K562 (cell line): ENCODE data around the gene ANKRD44. TPM values are rescaled to one million over a fixed set of nuclear protein-coding genes. Genes with fewer than 3 reads are reported as not detected.

Experiments
- ATAC-seq: fragments of 200-7000 bp; cut with Tn5 transposase; 3 replicates; pipeline ENCODE4 v1.9.1; 2020; ENCODE audit warnings: moderate library complexity
- BruUV-seq: library from RNA; stranded (reverse); fragments of 400-500 nt; replicated peaks from 2 replicates; lab custom pipeline; 2021; lab: Mats Ljungman, UMichigan
- CTCF ChIA-PET: fragments of 300-600 bp; formaldehyde crosslinking; extraction: SDS; loops from one replicate; lab custom pipeline; 2021; ENCODE audit warnings: low intra/inter-chr PET ratio; lab: Yijun Ruan, JAX
- POLR2A ChIA-PET: fragments of 300-600, 350-650 bp; sonication (Branson Sonifier 250); formaldehyde crosslinking; extraction: SDS; loops from one replicate; lab custom pipeline; 2021; ENCODE audit warnings: antibody characterized with exemption, inconsistent platforms; lab: Yijun Ruan, JAX
- DNase-seq, 4 experiments: peaks; one replicate each; pipeline versions ENCODE4 v3.0.0 to v3.0.0-alpha.2; 2011 to 2018; ENCODE audit warnings: low spot score in 3 of 4, mixed read lengths in 3 of 4; ENCODE audit errors: extremely low read depth in 1 of 4
- FAIRE-seq: peaks from 2 replicates; lab custom pipeline; 2011; peaks lifted over from hg19 to GRCh38; lab: Jason Lieb, UNC
- H2AFZ ChIP-seq: 2 replicates; pipeline ENCODE4 v1.6.0; 2011; ENCODE audit warnings: low read depth, low read length, control low read depth, inconsistent platforms
- H3K27ac ChIP-seq: fragments of 200-600 bp; 3 replicates; pipeline ENCODE4 v1.8.0; 2011; ENCODE audit warnings: low read depth, mild to moderate bottlenecking, control low read depth, inconsistent platforms, low read length, moderate library complexity, mixed read lengths; ENCODE audit errors: extremely low read depth
- H3K27me3 ChIP-seq, 2 experiments: fragments of 300-600 bp in 1 of 2; 2 replicates in 1 of 2; 3 replicates in 1 of 2; pipeline versions ENCODE4 v1.6.0 to v1.8.0; 2011; ENCODE audit warnings: inconsistent platforms in 2 of 2, low read length in 2 of 2, mild to moderate bottlenecking in 1 of 2, mixed read lengths in 1 of 2, moderate library complexity in 1 of 2; ENCODE audit not compliant: control insufficient read depth in 2 of 2, insufficient read depth in 2 of 2
- H3K36me3 ChIP-seq: fragments of 300-600 bp; 3 replicates; pipeline ENCODE4 v1.8.0; 2011; ENCODE audit warnings: mild to moderate bottlenecking, low read length, inconsistent platforms; ENCODE audit not compliant: control insufficient read depth, insufficient read depth
- H3K4me1 ChIP-seq, 2 experiments: fragments of 200-600 bp in 1 of 2; replicated peaks in 1 of 2; 2 replicates in 1 of 2; 3 replicates in 1 of 2; pipeline versions ENCODE4 v1.5.1 to v1.8.0; 2011; ENCODE audit warnings: inconsistent platforms in 2 of 2, low read length in 2 of 2, mild to moderate bottlenecking in 1 of 2, mixed read lengths in 1 of 2, moderate library complexity in 1 of 2; ENCODE audit not compliant: control insufficient read depth in 2 of 2, insufficient read depth in 2 of 2
- H3K4me2 ChIP-seq: 2 replicates; pipeline ENCODE4 v1.6.1; 2011; ENCODE audit warnings: low read length, control low read depth, inconsistent platforms, mixed read lengths; ENCODE audit not compliant: insufficient read depth
- H3K4me3 ChIP-seq: fragments of 200-600 bp; sonication (generic), shearing (Covaris generic); 2 replicates; pipeline ENCODE4 v1.5.1; 2016; ENCODE audit warnings: control low read depth, inconsistent platforms
- H3K79me2 ChIP-seq: fragments of 200-600 bp; 3 replicates; pipeline ENCODE4 v1.8.0; 2011; ENCODE audit warnings: low read length, inconsistent platforms; ENCODE audit not compliant: control insufficient read depth, insufficient read depth
- H3K9ac ChIP-seq, 2 experiments: 2 replicates each; pipeline versions ENCODE4 v1.6.0 to v1.6.1; 2011; ENCODE audit warnings: low read depth in 2 of 2, low read length in 2 of 2, control low read depth in 1 of 2, inconsistent platforms in 1 of 2, mild to moderate bottlenecking in 1 of 2, mixed read lengths in 1 of 2; ENCODE audit not compliant: insufficient read depth in 1 of 2
- H3K9me1 ChIP-seq: one replicate; pipeline ENCODE4 v1.6.0; 2011; ENCODE audit warnings: inconsistent platforms, mild to moderate bottlenecking, low read length, moderate library complexity; ENCODE audit not compliant: control insufficient read depth, insufficient read depth
- H3K9me3 ChIP-seq: replicated peaks from 2 replicates; pipeline ENCODE4 v1.5.1; 2011; ENCODE audit warnings: low read depth, low read length, inconsistent platforms; ENCODE audit not compliant: control insufficient read depth, insufficient read depth
- H4K20me1 ChIP-seq: replicated peaks from 2 replicates; pipeline ENCODE4 v1.6.1; 2011; ENCODE audit warnings: low read length, inconsistent platforms, mixed read lengths; ENCODE audit not compliant: control insufficient read depth, insufficient read depth
- CAMTA2 ChIP-seq: fragments of 250-450 bp; sonication (Bioruptor Pico); conservative IDR thresholded peaks from 2 replicates; pipeline ENCODE4 v1.5.1; 2022
- EHMT2 ChIP-seq: fragments of 450-650 bp; IDR thresholded peaks from 2 replicates; pipeline ENCODE4 v1.6.1; 2018; ENCODE audit warnings: antibody characterized with exemption
- MAFF ChIP-seq: IDR thresholded peaks from 2 replicates; pipeline ENCODE4 v1.6.1; 2012; ENCODE audit warnings: low read length, improper control_type of control experiment
- SMARCA4 ChIP-seq: fragments of 450-650 bp; IDR thresholded peaks from 2 replicates; pipeline ENCODE4 v1.6.1; 2016
- TAF15 ChIP-seq: fragments of 200-400 bp; formaldehyde crosslinking; IDR thresholded peaks from 2 replicates; pipeline ENCODE4 v1.6.1; 2017; ENCODE audit warnings: mild to moderate bottlenecking, low read depth, low read length, moderate library complexity
- whole genome bisulfite sequencing: fragments of 100-300 bp; shearing (Covaris generic); methylation state at CpG from one replicate; pipeline ENCODE4 v1.1.6; 2016; ENCODE audit warnings: low coverage, mixed read lengths; ENCODE audit not compliant: insufficient coverage; ENCODE audit errors: missing lambda C conversion rate; 5-methylcytosine and 5-hydroxymethylcytosine counted together
- in situ Hi-C: fragments of 300-500 bp; cut with MboI; formaldehyde crosslinking; loops from 4 replicates; pipeline ENCODE4 v1.15.0; 2018; ENCODE audit warnings: inconsistent platforms, mixed read lengths
- intact Hi-C: fragments of 100-400 bp; cut with micrococcal nuclease; formaldehyde crosslinking; loops from 2 replicates; pipeline ENCODE4 v1.14.2; 2022
- polyA plus RNA-seq, 8 experiments: library from polyadenylated mRNA; depleted of rRNA in 4 of 8; stranded (reverse) in 5 of 8; unstranded in 3 of 8; fragments of >200 nt; fragmentation: Nextera tagmentation in 2 of 8; fragmentation: Illumina TruSeq in 1 of 8; extraction: Ambion mirVana in 2 of 8; extraction: Trizol in 1 of 8; gene quantifications; 2 replicates each; pipeline versions ENCODE4 v1.2.1 to v1.2.3, GENCODE V29; 2011 to 2014; ENCODE audit warnings: inconsistent platforms in 1 of 8, missing spikeins in 1 of 8
- total RNA-seq, 7 experiments: library from RNA; depleted of rRNA in 6 of 7; stranded (reverse); fragments of >200 nt in 6 of 7; fragmentation: Illumina TruSeq in 2 of 7; extraction: Trizol in 2 of 7; gene quantifications; 2 replicates each; pipeline versions ENCODE4 v1.2.1 to v1.2.3, GENCODE V29; 2011 to 2021; ENCODE audit warnings: low replicate concordance in 1 of 7
- TF ChIP-seq, protein P1 (sequence below), 2 experiments: fragments of 450-650 bp in 1 of 2; IDR thresholded peaks; 2 replicates each; pipeline ENCODE4 v1.6.1; 2011 to 2017; ENCODE audit warnings: low read depth in 2 of 2, antibody characterized with exemption in 1 of 2, borderline replicate concordance in 1 of 2, low read length in 1 of 2, mild to moderate bottlenecking in 1 of 2, mixed read lengths in 1 of 2; ENCODE audit not compliant: control insufficient read depth in 1 of 2
- TF ChIP-seq, protein P2 (sequence below): sonication (generic); formaldehyde crosslinking; IDR thresholded peaks from 2 replicates; pipeline ENCODE4 v1.8.1; 2023; ENCODE audit warnings: missing genetic modification reagents, mild to moderate bottlenecking, borderline replicate concordance

The ANKRD44 gene
- total and polyA plus RNA-seq, 9 of the 15 experiments (the other 6 are each of a cell fraction or from before 2014, with no cell fraction given), result 0.03 to 0.64 (median 0.07) TPM; not detected in 3

GRCh38 chr2:197137826-197138477 is 172.6 kb downstream of the ANKRD44 start:
- FAIRE-seq, result no peak
- TF ChIP-seq CAMTA2 (CRISPR knock-in tag), result no peak
- TF ChIP-seq, protein P1, sequence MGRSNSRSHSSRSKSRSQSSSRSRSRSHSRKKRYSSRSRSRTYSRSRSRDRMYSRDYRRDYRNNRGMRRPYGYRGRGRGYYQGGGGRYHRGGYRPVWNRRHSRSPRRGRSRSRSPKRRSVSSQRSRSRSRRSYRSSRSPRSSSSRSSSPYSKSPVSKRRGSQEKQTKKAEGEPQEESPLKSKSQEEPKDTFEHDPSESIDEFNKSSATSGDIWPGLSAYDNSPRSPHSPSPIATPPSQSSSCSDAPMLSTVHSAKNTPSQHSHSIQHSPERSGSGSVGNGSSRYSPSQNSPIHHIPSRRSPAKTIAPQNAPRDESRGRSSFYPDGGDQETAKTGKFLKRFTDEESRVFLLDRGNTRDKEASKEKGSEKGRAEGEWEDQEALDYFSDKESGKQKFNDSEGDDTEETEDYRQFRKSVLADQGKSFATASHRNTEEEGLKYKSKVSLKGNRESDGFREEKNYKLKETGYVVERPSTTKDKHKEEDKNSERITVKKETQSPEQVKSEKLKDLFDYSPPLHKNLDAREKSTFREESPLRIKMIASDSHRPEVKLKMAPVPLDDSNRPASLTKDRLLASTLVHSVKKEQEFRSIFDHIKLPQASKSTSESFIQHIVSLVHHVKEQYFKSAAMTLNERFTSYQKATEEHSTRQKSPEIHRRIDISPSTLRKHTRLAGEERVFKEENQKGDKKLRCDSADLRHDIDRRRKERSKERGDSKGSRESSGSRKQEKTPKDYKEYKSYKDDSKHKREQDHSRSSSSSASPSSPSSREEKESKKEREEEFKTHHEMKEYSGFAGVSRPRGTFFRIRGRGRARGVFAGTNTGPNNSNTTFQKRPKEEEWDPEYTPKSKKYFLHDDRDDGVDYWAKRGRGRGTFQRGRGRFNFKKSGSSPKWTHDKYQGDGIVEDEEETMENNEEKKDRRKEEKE (IDR thresholded peaks at IDR 0.05; ENCODE audit: borderline replicate concordance in 1 of 2, control insufficient read depth in 1 of 2, low read depth in 2 of 2, low read length in 1 of 2), result no peak
- no peak for TF ChIP-seq MAFF
- no peak for TF ChIP-seq TAF15
- no peak for TF ChIP-seq SMARCA4
- TF ChIP-seq EHMT2, result no peak
- TF ChIP-seq, protein P2, sequence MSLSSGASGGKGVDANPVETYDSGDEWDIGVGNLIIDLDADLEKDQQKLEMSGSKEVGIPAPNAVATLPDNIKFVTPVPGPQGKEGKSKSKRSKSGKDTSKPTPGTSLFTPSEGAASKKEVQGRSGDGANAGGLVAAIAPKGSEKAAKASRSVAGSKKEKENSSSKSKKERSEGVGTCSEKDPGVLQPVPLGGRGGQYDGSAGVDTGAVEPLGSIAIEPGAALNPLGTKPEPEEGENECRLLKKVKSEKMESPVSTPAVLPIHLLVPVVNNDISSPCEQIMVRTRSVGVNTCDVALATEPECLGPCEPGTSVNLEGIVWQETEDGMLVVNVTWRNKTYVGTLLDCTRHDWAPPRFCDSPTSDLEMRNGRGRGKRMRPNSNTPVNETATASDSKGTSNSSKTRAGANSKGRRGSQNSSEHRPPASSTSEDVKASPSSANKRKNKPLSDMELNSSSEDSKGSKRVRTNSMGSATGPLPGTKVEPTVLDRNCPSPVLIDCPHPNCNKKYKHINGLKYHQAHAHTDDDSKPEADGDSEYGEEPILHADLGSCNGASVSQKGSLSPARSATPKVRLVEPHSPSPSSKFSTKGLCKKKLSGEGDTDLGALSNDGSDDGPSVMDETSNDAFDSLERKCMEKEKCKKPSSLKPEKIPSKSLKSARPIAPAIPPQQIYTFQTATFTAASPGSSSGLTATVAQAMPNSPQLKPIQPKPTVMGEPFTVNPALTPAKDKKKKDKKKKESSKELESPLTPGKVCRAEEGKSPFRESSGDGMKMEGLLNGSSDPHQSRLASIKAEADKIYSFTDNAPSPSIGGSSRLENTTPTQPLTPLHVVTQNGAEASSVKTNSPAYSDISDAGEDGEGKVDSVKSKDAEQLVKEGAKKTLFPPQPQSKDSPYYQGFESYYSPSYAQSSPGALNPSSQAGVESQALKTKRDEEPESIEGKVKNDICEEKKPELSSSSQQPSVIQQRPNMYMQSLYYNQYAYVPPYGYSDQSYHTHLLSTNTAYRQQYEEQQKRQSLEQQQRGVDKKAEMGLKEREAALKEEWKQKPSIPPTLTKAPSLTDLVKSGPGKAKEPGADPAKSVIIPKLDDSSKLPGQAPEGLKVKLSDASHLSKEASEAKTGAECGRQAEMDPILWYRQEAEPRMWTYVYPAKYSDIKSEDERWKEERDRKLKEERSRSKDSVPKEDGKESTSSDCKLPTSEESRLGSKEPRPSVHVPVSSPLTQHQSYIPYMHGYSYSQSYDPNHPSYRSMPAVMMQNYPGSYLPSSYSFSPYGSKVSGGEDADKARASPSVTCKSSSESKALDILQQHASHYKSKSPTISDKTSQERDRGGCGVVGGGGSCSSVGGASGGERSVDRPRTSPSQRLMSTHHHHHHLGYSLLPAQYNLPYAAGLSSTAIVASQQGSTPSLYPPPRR (CRISPR knock-in tag), result no peak

More at GRCh38 chr2:197137826-197138477, 172.6 kb downstream of the ANKRD44 start:
- ATAC-seq (no peak), DNase-seq (no peak)
- POLR2A ChIA-PET, result no interaction called here
- 3% methylated on average over 3 of the region's 3 CpGs for WGBS
- H3K9me1 ChIP-seq, result no peaks in the 10 kb centered on the region
- no peaks in the 10 kb centered on the region for H3K9me3 ChIP-seq
- H3K4me2 ChIP-seq, result no peak overlapping the region
- BruUV-seq, result no TSS peak
- intact Hi-C loops, result no loop called here
- no peak overlapping the region for H3K9ac ChIP-seq
- CTCF ChIA-PET, result no interaction called here
- no peak overlapping the region for H2AFZ ChIP-seq
- H3K79me2 ChIP-seq, result no peaks in the 10 kb centered on the region
- H3K27ac ChIP-seq, result no peak overlapping the region
- H3K27me3 ChIP-seq, result no peaks in the 10 kb centered on the region
- in situ Hi-C loops, result no loop called here
- no peaks in the 10 kb centered on the region for H4K20me1 ChIP-seq
- H3K4me1 ChIP-seq, result no peaks in the 10 kb centered on the region
- H3K36me3 ChIP-seq, result no peaks in the 10 kb centered on the region
- H3K4me3 ChIP-seq, result no peak overlapping the region
